Memory B cell (primary cell): ENCODE data around the gene NMNAT3.

ENCODE experiments used
- ATAC-seq: fragments of 150-1000 bp; cut with Tn5 transposase; 2 replicates; pipeline ENCODE4 v1.10.0; 2021; ENCODE audit warnings: low read depth, mild to moderate bottlenecking, moderate library complexity
- DNase-seq, 2 donors: peaks; one replicate each; pipeline ENCODE4 v3.0.0; 2022; ENCODE audit warnings: low spot score in 2 of 2
- H3K27ac Mint-ChIP-seq: one replicate; pipeline ENCODE4 v1.8.0; 2022; ENCODE audit warnings: mild to moderate bottlenecking, moderate library complexity, mixed read lengths
- H3K27me3 Mint-ChIP-seq: one replicate; pipeline ENCODE4 v1.8.0; 2022; ENCODE audit warnings: mixed read lengths
- H3K36me3 Mint-ChIP-seq: one replicate; pipeline ENCODE4 v1.8.0; 2022; ENCODE audit warnings: mild to moderate bottlenecking, mixed read lengths
- H3K4me1 Mint-ChIP-seq: one replicate; pipeline ENCODE4 v1.8.0; 2022; ENCODE audit warnings: mixed read lengths
- H3K4me3 Mint-ChIP-seq: one replicate; pipeline ENCODE4 v1.8.0; 2022; ENCODE audit warnings: mild to moderate bottlenecking, moderate library complexity, mixed read lengths
- H3K9me3 Mint-ChIP-seq: one replicate; pipeline ENCODE4 v1.8.0; 2022; ENCODE audit warnings: mixed read lengths

The NMNAT3 gene

GRCh38 chr3:139638518-139638917, 39.3 kb downstream of the NMNAT3 start:
- Mint-ChIP-seq H3K36me3 (peaks cover 3% of the 10 kb centered on the region), H3K27ac (no peak overlapping the region), H3K27me3 (peaks cover 2% of the 10 kb centered on the region), H3K9me3 (no peaks in the 10 kb centered on the region), H3K4me3 (no peak overlapping the region), H3K4me1 (no peaks in the 10 kb centered on the region)
- DNase-seq (no peak), ATAC-seq (no peak)

DNA sequence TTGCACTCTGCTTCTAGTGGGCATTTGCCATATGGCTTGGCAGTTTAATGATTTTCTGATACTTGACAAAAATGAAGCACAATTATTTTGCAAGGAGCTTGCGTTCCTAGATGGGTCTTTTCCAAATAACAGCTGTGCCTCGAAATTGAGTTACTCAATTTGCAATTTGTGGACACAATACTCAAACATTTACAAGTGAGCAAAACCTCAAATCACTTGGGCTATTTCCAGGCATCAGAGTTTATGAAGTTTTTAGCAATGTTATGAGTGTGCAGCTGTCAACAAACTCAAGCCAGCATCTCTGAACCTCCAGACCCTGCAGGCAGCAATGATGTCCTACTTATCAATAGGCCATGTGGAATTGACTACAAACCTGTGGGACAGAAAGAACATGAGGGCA, 41.3 kb downstream of the NMNAT3 start:
- H3K9me3 Mint-ChIP-seq: no peaks in the 10 kb centered on the region
- ATAC-seq (no peak), DNase-seq (no peak)
- peaks cover 5% of the 10 kb centered on the region for H3K36me3 Mint-ChIP-seq
- no peak overlapping the region for H3K27ac Mint-ChIP-seq
- H3K27me3 Mint-ChIP-seq: peaks cover 2% of the 10 kb centered on the region
- H3K4me3 Mint-ChIP-seq: no peak overlapping the region
- no peaks in the 10 kb centered on the region for H3K4me1 Mint-ChIP-seq

DNA sequence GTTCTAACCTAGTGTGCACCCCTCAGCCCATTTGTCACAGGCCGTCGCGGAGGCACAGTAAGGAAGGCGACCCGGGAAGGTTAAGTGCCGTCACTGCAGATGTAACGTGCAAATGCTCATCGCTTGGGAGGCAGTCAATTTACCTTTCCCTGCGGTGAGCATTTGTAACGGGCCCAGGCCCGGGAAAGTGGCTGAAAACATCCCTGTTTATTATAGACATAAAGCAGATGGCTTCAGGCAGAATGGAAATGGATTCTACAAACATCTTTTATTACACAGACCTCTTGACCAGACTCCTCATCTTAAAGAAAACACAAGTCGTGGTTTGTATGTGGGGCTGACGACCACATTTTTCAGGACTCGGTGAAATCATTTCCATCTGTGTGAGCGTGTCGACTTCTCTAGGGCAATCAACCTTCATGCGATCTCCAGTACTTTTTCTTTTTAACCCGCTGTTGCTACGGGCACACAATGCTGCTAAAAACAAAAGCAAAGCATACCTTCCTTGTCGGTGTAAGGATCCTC, 43.6 kb downstream of the NMNAT3 start:
- Mint-ChIP-seq H3K36me3 (peaks cover 5% of the 10 kb centered on the region), H3K9me3 (no peaks in the 10 kb centered on the region), H3K27me3 (peaks cover 2% of the 10 kb centered on the region), H3K4me1 (no peaks in the 10 kb centered on the region), H3K27ac (no peak overlapping the region), H3K4me3 (no peak overlapping the region)
- ATAC-seq (no peak), DNase-seq (no peak)

GRCh38 chr3:139633511-139633910, 44.3 kb downstream of the NMNAT3 start:
- ATAC-seq (no peak), DNase-seq (no peak)
- H3K4me3 Mint-ChIP-seq: no peak overlapping the region
- no peak overlapping the region for H3K27ac Mint-ChIP-seq
- no peaks in the 10 kb centered on the region for H3K27me3 Mint-ChIP-seq
- no peaks in the 10 kb centered on the region for H3K9me3 Mint-ChIP-seq
- H3K36me3 Mint-ChIP-seq: peaks cover 5% of the 10 kb centered on the region
- no peaks in the 10 kb centered on the region for H3K4me1 Mint-ChIP-seq

- Mint-ChIP-seq H3K4me1 (no peaks in the 10 kb centered on the region), H3K4me3 (no peak overlapping the region), H3K9me3 (no peaks in the 10 kb centered on the region), H3K36me3 (peaks cover 5% of the 10 kb centered on the region), H3K27me3 (no peaks in the 10 kb centered on the region), H3K27ac (no peak overlapping the region)
- no peak for DNase-seq
- ATAC-seq: no peak
Measured at GRCh38 chr3:139630542-139630941, 47.2 kb downstream of the NMNAT3 start.

DNA sequence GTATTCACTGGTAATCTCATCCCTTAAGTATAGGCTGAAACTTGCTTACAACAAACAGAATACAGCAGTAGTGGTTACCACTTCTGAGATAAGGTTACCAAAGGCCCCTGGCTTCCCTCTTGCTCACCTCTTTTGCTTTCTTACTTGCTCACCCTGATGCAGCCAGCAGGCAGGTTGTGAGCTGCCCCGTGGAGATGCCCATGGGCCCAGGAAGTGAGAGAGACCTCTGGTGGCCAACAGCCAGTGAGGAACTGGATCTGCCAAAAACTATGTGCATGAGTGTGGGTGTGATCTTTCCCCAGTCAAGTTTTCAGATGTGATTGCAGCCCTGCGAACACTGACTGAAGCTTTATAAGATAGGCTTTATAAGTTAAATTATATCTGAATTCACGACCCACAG, 48.7 kb downstream of the NMNAT3 start:
- no peaks in the 10 kb centered on the region for H3K27me3 Mint-ChIP-seq
- ATAC-seq (no peak), DNase-seq (no peak)
- peaks cover 3% of the 10 kb centered on the region for H3K36me3 Mint-ChIP-seq
- no peaks in the 10 kb centered on the region for H3K9me3 Mint-ChIP-seq
- H3K27ac Mint-ChIP-seq: no peak overlapping the region
- no peaks in the 10 kb centered on the region for H3K4me1 Mint-ChIP-seq
- H3K4me3 Mint-ChIP-seq: no peak overlapping the region

DNA sequence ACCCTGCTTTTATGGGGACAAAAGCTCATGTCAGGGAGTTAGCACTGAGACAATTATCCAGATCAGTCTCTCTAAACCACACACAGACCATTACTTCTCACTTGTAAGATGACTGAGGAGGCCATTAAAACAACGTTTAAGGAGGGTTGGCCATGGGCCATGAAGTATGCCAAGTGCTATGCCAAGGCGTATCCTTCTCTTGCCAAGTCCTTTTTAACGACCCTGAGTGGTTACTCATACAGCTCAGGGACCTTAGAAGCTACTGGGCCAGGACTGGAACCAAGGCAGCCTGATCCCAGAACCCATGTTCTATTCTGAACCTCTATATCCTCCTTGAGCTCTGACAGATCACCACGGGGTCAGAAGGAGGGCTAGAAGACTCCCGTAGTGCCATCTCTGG, 50.0 kb downstream of the NMNAT3 start:
- Mint-ChIP-seq H3K36me3 (peaks cover 1% of the 10 kb centered on the region), H3K9me3 (no peaks in the 10 kb centered on the region), H3K4me3 (no peak overlapping the region), H3K27ac (no peak overlapping the region), H3K4me1 (no peaks in the 10 kb centered on the region), H3K27me3 (no peaks in the 10 kb centered on the region)
- ATAC-seq (no peak), DNase-seq (no peak)

DNA sequence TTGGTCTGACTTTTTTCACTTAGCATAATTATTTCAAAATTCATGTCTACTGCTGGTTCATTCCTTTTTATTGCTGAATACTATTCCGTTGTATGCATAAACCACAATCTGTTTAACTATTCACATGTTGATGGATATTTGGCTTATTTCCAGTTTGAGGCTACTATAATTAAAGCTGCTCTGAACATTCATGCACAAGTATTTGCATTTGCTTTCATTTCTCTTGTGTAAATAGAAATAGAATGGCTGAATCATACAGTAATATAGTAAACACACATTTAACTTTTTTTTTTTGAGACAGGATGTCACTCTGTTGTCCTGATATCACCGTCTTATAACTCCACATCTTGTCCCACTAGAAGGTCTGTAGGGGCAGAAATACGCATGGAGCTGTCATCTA, 57.3 kb downstream of the NMNAT3 start:
- Mint-ChIP-seq H3K4me3 (no peak overlapping the region), H3K4me1 (no peaks in the 10 kb centered on the region), H3K27ac (no peak overlapping the region), H3K9me3 (peaks cover 2% of the 10 kb centered on the region), H3K36me3 (peaks cover 2% of the 10 kb centered on the region), H3K27me3 (peaks cover 2% of the 10 kb centered on the region)
- ATAC-seq (no peak), DNase-seq (no peak)

DNA sequence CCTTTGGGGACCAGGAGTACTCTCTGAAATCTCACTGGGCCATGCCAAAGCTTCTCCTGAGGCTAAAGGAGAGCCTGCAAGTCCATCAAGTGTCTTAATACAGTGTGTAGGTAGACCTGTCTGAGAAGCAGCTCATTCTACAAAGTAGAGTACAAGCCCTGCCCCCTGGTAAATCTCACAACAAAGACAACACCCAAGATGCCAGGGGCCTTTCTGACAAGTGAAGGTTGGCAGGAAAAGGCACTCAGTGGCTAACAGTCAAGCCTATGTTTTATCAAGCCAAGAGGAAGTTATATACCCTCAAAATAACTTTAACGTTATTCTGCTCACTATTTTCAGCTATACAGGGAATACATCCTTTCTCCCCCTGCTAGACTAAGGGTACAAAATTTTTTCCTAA, 58.3 kb downstream of the NMNAT3 start:
- Mint-ChIP-seq H3K36me3 (peaks cover 2% of the 10 kb centered on the region), H3K4me3 (no peak overlapping the region), H3K4me1 (no peaks in the 10 kb centered on the region), H3K27ac (no peak overlapping the region), H3K9me3 (peaks cover 2% of the 10 kb centered on the region), H3K27me3 (peaks cover 2% of the 10 kb centered on the region)
- ATAC-seq (no peak), DNase-seq (no peak)

DNA sequence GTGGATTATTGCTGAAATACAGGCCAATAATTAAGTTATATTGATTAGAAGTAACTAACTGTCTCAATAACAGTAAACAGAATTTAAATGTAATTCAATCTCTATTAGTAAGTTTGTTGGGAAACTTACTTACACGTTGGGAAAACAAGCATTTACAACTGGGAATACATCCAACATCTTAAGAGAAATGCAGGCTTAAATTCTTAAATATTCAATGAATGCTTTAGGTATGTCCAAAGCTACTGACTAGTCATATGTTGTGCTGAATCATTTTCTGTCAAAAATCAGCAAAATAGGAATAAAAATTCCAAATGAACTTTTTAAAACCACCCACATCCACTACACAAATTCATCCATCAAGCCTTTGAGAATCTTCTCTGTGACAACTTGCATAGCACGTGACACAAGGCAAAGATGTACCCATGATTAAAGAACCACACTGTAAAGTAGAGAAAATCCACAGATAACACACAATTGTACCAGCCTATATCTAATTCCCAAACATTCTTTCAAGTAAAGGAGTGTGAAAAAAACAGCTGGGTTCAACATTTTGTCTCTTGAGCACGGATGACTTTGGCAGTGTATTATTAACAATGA, 60.0 kb downstream of the NMNAT3 start:
- no peak for ATAC-seq
- H3K36me3 Mint-ChIP-seq: peaks cover 2% of the 10 kb centered on the region
- H3K27ac Mint-ChIP-seq: no peak overlapping the region
- no peaks in the 10 kb centered on the region for H3K4me1 Mint-ChIP-seq
- H3K27me3 Mint-ChIP-seq: peaks cover 2% of the 10 kb centered on the region
- H3K9me3 Mint-ChIP-seq: peaks cover 2% of the 10 kb centered on the region
- H3K4me3 Mint-ChIP-seq: no peak overlapping the region
- no peak for DNase-seq

- Mint-ChIP-seq H3K4me1 (no peaks in the 10 kb centered on the region), H3K27me3 (peaks cover 4% of the 10 kb centered on the region)
- no peak for ATAC-seq
Measured at GRCh38 chr3:139611528-139611927, 66.2 kb downstream of the NMNAT3 start.

GRCh38 chr3:139610886-139611285, 66.9 kb downstream of the NMNAT3 start:
- no peaks in the 10 kb centered on the region for H3K9me3 Mint-ChIP-seq
- no peak overlapping the region for H3K27ac Mint-ChIP-seq
- H3K27me3 Mint-ChIP-seq: peaks cover 4% of the 10 kb centered on the region
- H3K36me3 Mint-ChIP-seq: no peaks in the 10 kb centered on the region
- no peak overlapping the region for H3K4me3 Mint-ChIP-seq
- no peak for ATAC-seq
- H3K4me1 Mint-ChIP-seq: no peaks in the 10 kb centered on the region
- DNase-seq: no peak

More at GRCh38 chr3:139611528-139611927, 66.2 kb downstream of the NMNAT3 start:
- Mint-ChIP-seq H3K9me3 (no peaks in the 10 kb centered on the region), H3K4me3 (no peak overlapping the region), H3K36me3 (no peaks in the 10 kb centered on the region), H3K27ac (no peak overlapping the region)
- no peak for DNase-seq

DNA sequence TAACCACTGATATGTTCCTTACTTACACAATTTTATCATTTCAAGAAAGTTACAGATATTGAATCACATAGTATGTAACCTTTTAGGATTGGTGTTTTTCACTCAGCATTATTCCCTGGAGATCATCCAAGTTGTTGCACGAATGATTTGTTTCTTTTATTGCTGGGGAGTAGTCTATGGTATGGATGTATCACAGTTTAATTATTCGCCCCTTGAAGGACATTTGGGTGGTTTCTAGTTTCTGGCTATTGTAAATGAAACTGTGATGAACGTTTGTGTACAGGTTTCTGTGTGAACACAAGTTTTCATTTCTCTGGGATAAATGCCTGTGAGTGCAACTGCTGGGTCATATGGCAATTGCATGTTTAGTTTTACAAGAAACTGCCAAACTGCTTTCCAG, 68.8 kb downstream of the NMNAT3 start:
- Mint-ChIP-seq H3K4me3 (no peak overlapping the region), H3K9me3 (no peaks in the 10 kb centered on the region), H3K4me1 (no peaks in the 10 kb centered on the region), H3K27ac (no peak overlapping the region), H3K27me3 (peaks cover 4% of the 10 kb centered on the region), H3K36me3 (no peaks in the 10 kb centered on the region)
- no peak for DNase-seq
- no peak for ATAC-seq

- no peaks in the 10 kb centered on the region for H3K4me1 Mint-ChIP-seq
- DNase-seq (no peak), ATAC-seq (no peak)
- no peak overlapping the region for H3K27ac Mint-ChIP-seq
- H3K4me3 Mint-ChIP-seq: no peak overlapping the region
- H3K9me3 Mint-ChIP-seq: no peaks in the 10 kb centered on the region
- H3K27me3 Mint-ChIP-seq: peaks cover 4% of the 10 kb centered on the region
- H3K36me3 Mint-ChIP-seq: no peaks in the 10 kb centered on the region
Measured at GRCh38 chr3:139608108-139608380, 69.7 kb downstream of the NMNAT3 start.

GRCh38 chr3:139607257-139608107, 70.3 kb downstream of the NMNAT3 start:
- DNase-seq: no peak
- Mint-ChIP-seq H3K27ac (no peak overlapping the region), H3K36me3 (no peaks in the 10 kb centered on the region), H3K9me3 (no peaks in the 10 kb centered on the region), H3K4me1 (no peaks in the 10 kb centered on the region), H3K27me3 (peaks cover 4% of the 10 kb centered on the region), H3K4me3 (no peak overlapping the region)
- ATAC-seq: no peak
